Transverse colon (tissue), 4 donors: ENCODE measurements around the gene EGFR. TPM values are rescaled to one million over a fixed set of nuclear protein-coding genes. Genes with fewer than 3 reads are reported as not detected.

Source experiments
- DNase-seq: peaks from one replicate; pipeline ENCODE4 v3.0.0-alpha.2; 2019
- H3K27ac ChIP-seq, 4 donors: fragments of 200-600 bp; sonication (generic); 2 replicates each; pipeline ENCODE4 v1.5.1; 2016 to 2018; ENCODE audit warnings: inconsistent platforms in 4 of 4
- H3K27me3 ChIP-seq: fragments of 200-600 bp; sonication (generic); 2 replicates; pipeline ENCODE4 v1.5.1; 2017; ENCODE audit warnings: inconsistent platforms
- H3K36me3 ChIP-seq, 4 donors: fragments of 200-600 bp; sonication (generic); 2 replicates each; pipeline ENCODE4 v1.5.1; 2017 to 2019; ENCODE audit warnings: inconsistent platforms in 4 of 4
- H3K4me1 ChIP-seq, 4 donors: fragments of 200-600 bp; sonication (generic); 2 replicates each; pipeline ENCODE4 v1.5.1; 2017 to 2020; ENCODE audit warnings: inconsistent platforms in 4 of 4
- H3K4me3 ChIP-seq, 4 donors: fragments of 200-600 bp; sonication (generic); 1 replicate in 1 of 4; 2 replicates in 3 of 4; pipeline versions ENCODE4 v1.5.1 to v1.6.1; 2017 to 2019; ENCODE audit warnings: inconsistent platforms in 4 of 4
- H3K9me3 ChIP-seq, 2 donors: fragments of 200-600 bp; sonication (generic); 2 replicates each; pipeline ENCODE4 v1.5.1; 2017 to 2019; ENCODE audit warnings: inconsistent platforms in 2 of 2
- CTCF ChIP-seq, 5 experiments: fragments of 200-600 bp in 3 of 5; fragments of 450-650 bp in 2 of 5; sonication (generic) in 3 of 5; IDR thresholded peaks; 1 replicate in 2 of 5; 2 replicates in 3 of 5; pipeline ENCODE4 v1.5.1; 2016 to 2017; ENCODE audit warnings: antibody characterized with exemption in 5 of 5, inconsistent platforms in 3 of 5, mild to moderate bottlenecking in 2 of 5, moderate library complexity in 1 of 5
- EP300 ChIP-seq: sonication (generic); formaldehyde crosslinking; IDR thresholded peaks from one replicate; pipeline ENCODE4 v1.6.1; 2017; ENCODE audit warnings: antibody characterized with exemption, low read depth
- POLR2A ChIP-seq: fragments of 450-650 bp; IDR thresholded peaks from one replicate; pipeline ENCODE4 v1.6.1; 2016; ENCODE audit warnings: antibody characterized with exemption, mild to moderate bottlenecking, moderate library complexity
- POLR2AphosphoS5 ChIP-seq, 3 donors: sonication (generic); formaldehyde crosslinking; IDR thresholded peaks; one replicate each; pipeline ENCODE4 v1.6.1; 2016; ENCODE audit warnings: antibody characterized with exemption in 3 of 3
- WGBS, 2 donors: methylation state at CpG; one replicate each; pipeline ENCODE4 v1.1.5; 2018; ENCODE audit warnings: low coverage in 1 of 2; 5-methylcytosine and 5-hydroxymethylcytosine counted together
- in situ Hi-C, 4 donors: fragments of 200-750 bp; cut with MboI; loops; one replicate each; pipeline versions ENCODE4 v1.15.0 to v1.15.1; 2017; ENCODE audit warnings: low sequenced_read_pairs in 3 of 4, low pct_ligation_motif_present in 1 of 4, low pct_unique_long_range_greater_than_20kb in 1 of 4
- intact Hi-C: fragments of 100-400 bp; cut with DNase I; formaldehyde crosslinking; loops from one replicate; pipeline ENCODE4 v1.15.1; 2023; ENCODE audit warnings: low total_unique reads
- total RNA-seq, 4 donors: library from RNA; depleted of rRNA; stranded (reverse); fragments of >200 nt; gene quantifications; one replicate each; pipeline ENCODE4 v1.1.0, GENCODE V29; 2016

EGFR gene
- total RNA-seq, 4 donors from 2014 or later: 40.0 to 85.7 (median 72.9) TPM

GRCh38 chr7:55173671-55174070, 154.9 kb downstream of the EGFR start:
- no peak for DNase-seq
- Histone ChIP-seq H3K27me3 (no peaks in the 10 kb centered on the region), H3K36me3 (peaks cover 0 to 22% (median 9%) of the 10 kb centered on the region in 4 donors), H3K4me1 (peaks cover 5 to 17% (median 7%) of the 10 kb centered on the region in 4 donors), H3K4me3 (no peak overlapping the region), H3K27ac (no peak overlapping the region), H3K9me3 (no peaks in the 10 kb centered on the region)
- in situ Hi-C loops (no loop called here), intact Hi-C loops (no loop called here)
- TF ChIP-seq EP300 (no peak), CTCF (IDR thresholded peaks at IDR 0.05) (no peak), POLR2A (no peak), POLR2AphosphoS5 (IDR thresholded peaks at IDR 0.05) (no peak)
- WGBS, 2 donors: 93% methylated on average over 7 of the region's 7 CpGs; no CpG with 5 or more reads in 1 of the 2 donors

DNA sequence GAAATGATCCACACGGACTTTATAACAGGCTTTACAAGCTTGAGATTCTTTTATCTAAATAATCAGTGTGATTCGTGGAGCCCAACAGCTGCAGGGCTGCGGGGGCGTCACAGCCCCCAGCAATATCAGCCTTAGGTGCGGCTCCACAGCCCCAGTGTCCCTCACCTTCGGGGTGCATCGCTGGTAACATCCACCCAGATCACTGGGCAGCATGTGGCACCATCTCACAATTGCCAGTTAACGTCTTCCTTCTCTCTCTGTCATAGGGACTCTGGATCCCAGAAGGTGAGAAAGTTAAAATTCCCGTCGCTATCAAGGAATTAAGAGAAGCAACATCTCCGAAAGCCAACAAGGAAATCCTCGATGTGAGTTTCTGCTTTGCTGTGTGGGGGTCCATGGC, 155.6 kb downstream of the EGFR start:
- TF ChIP-seq EP300: no peak
- TF ChIP-seq CTCF (IDR thresholded peaks at IDR 0.05): no peak
- no peak for TF ChIP-seq POLR2AphosphoS5 (IDR thresholded peaks at IDR 0.05)
- no peak for TF ChIP-seq POLR2A
- in situ Hi-C loops: no loop called here

GRCh38 chr7:55174856-55175255, 156.0 kb downstream of the EGFR start:
- intact Hi-C loops: no loop called here
- TF ChIP-seq POLR2A (no peak), POLR2AphosphoS5 (IDR thresholded peaks at IDR 0.05) (no peak), CTCF (IDR thresholded peaks at IDR 0.05) (no peak), EP300 (no peak)
- no peaks in the 10 kb centered on the region for H3K9me3 ChIP-seq
- no peaks in the 10 kb centered on the region for H3K27me3 ChIP-seq
- in situ Hi-C loops: no loop called here
- peaks cover 0 to 22% (median 9%) of the 10 kb centered on the region in 4 donors for H3K36me3 ChIP-seq
- no peak overlapping the region for H3K4me3 ChIP-seq
- no peak for DNase-seq
- H3K27ac ChIP-seq: no peak overlapping the region
- whole genome bisulfite sequencing, 2 donors: 78 to 100% methylated on average over 1 of the region's 1 CpG
- peaks cover 6 to 19% (median 7%) of the 10 kb centered on the region in 4 donors for H3K4me1 ChIP-seq

More for the DNA sequence above, 155.6 kb downstream of the EGFR start:
- no peak overlapping the region for H3K4me3 ChIP-seq
- H3K27me3 ChIP-seq: no peaks in the 10 kb centered on the region
- WGBS, 2 donors: 86% methylated on average over 12 of the region's 12 CpGs; no CpG with 5 or more reads in 1 of the 2 donors
- peaks cover 6 to 19% (median 7%) of the 10 kb centered on the region in 4 donors for H3K4me1 ChIP-seq
- H3K27ac ChIP-seq: no peak overlapping the region
- no peaks in the 10 kb centered on the region for H3K9me3 ChIP-seq
- DNase-seq: no peak
- intact Hi-C loops: no loop called here
- H3K36me3 ChIP-seq: peaks cover 0 to 22% (median 9%) of the 10 kb centered on the region in 4 donors

DNA sequence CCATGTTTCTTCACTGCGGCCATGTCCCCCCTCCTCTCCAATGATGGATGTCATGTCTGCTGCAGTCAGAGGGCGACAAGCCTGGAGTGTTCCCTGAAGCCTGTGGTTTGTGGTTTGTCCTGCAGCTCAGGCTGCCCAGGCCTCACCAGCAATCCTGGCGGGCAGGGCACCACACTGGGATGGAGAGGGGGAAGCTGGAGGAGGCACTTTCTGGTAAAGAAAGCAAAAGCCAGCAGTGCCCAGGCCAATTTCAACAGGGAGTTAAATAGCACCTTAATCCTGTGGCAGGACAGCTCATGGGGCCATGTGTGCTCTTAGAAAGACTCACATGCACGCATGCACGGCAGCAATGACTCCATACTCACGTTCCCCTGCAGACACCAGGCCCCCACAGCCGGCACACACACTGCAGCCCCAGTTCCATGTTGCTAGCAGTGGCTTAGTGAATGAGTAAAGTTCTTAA, 158.3 kb downstream of the EGFR start:
- intact Hi-C loops: no loop called here
- H3K4me3 ChIP-seq: no peak overlapping the region
- H3K4me1 ChIP-seq: peaks cover 6 to 19% (median 7%) of the 10 kb centered on the region in 4 donors

More for the DNA sequence above, 158.3 kb downstream of the EGFR start:
- H3K9me3 ChIP-seq: no peaks in the 10 kb centered on the region
- in situ Hi-C loops: no loop called here
- no peak for DNase-seq
- no peaks in the 10 kb centered on the region for H3K27me3 ChIP-seq
- H3K27ac ChIP-seq: no peak overlapping the region
- WGBS, 2 donors: 70 to 80% methylated on average over 1 to 7 of the region's 7 CpGs
- H3K36me3 ChIP-seq: peaks cover 0 to 19% (median 4%) of the 10 kb centered on the region in 4 donors
- TF ChIP-seq POLR2AphosphoS5 (IDR thresholded peaks at IDR 0.05) (no peak), POLR2A (no peak), EP300 (no peak), CTCF (IDR thresholded peaks at IDR 0.05) (no peak)
